CD14-positive monocyte (primary cell): ENCODE measurements around the gene LRRK2. TPM values are rescaled to one million over a fixed set of nuclear protein-coding genes. Genes with fewer than 3 reads are reported as not detected.
A peak's percentile ranks its signal among the peaks of the same experiment; 100 is the strongest.

Source experiments
- DNase-seq, 3 donors: peaks; one replicate each; pipeline ENCODE4 v3.0.0-alpha.2; 2011 to 2022
- H2AFZ ChIP-seq: 2 replicates; pipeline ENCODE4 v1.6.0; 2012; ENCODE audit warnings: mild to moderate bottlenecking, low read depth, low read length, inconsistent platforms; ENCODE audit not compliant: insufficient read depth, poor library complexity, severe bottlenecking
- H3K27ac ChIP-seq, 2 donors: 1 replicate in 1 of 2; 2 replicates in 1 of 2; pipeline ENCODE4 v1.5.1; 2012 to 2013; ENCODE audit warnings: low read length in 2 of 2, control low read depth in 1 of 2, inconsistent platforms in 1 of 2, low read depth in 1 of 2, mild to moderate bottlenecking in 1 of 2
- H3K27me3 ChIP-seq, 2 donors: one replicate each; pipeline versions ENCODE4 v1.6.0 to v1.6.1; 2011 to 2013; ENCODE audit warnings: low read length in 2 of 2; ENCODE audit not compliant: control insufficient read depth in 2 of 2, insufficient read depth in 2 of 2
- H3K36me3 ChIP-seq, 2 donors: replicated peaks in 1 of 2; 1 replicate in 1 of 2; 2 replicates in 1 of 2; pipeline versions ENCODE4 v1.5.1 to v1.6.1; 2012 to 2013; ENCODE audit warnings: low read length in 2 of 2, control low read depth in 1 of 2, inconsistent platforms in 1 of 2, mild to moderate bottlenecking in 1 of 2; ENCODE audit not compliant: insufficient read depth in 2 of 2, control insufficient read depth in 1 of 2
- H3K4me1 ChIP-seq, 2 donors: 1 replicate in 1 of 2; 2 replicates in 1 of 2; pipeline versions ENCODE4 v1.5.1 to v1.6.1; 2012 to 2013; ENCODE audit warnings: low read length in 2 of 2, control low read depth in 1 of 2, inconsistent platforms in 1 of 2, mild to moderate bottlenecking in 1 of 2, moderate library complexity in 1 of 2; ENCODE audit not compliant: insufficient read depth in 2 of 2, control insufficient read depth in 1 of 2
- H3K4me2 ChIP-seq: replicated peaks from 2 replicates; pipeline ENCODE3; 2012; ENCODE audit warnings: low read length, moderate library complexity, mild to moderate bottlenecking; ENCODE audit not compliant: poor library complexity, severe bottlenecking; ENCODE audit errors: extremely low read depth
- H3K4me3 ChIP-seq, 3 experiments: fragments of 200-600 bp in 1 of 3; sonication (generic) in 1 of 3; replicated peaks in 1 of 3; 1 replicate in 2 of 3; 2 replicates in 1 of 3; pipeline ENCODE4 v1.5.1; 2011 to 2013; ENCODE audit warnings: low read length in 3 of 3, mild to moderate bottlenecking in 3 of 3, control low read depth in 2 of 3, low read depth in 2 of 3, inconsistent platforms in 1 of 3, moderate library complexity in 1 of 3
- H3K79me2 ChIP-seq: 2 replicates; pipeline ENCODE4 v1.6.0; 2012; ENCODE audit warnings: mild to moderate bottlenecking, control low read depth, inconsistent platforms, low read length, moderate library complexity; ENCODE audit not compliant: insufficient read depth
- H3K9ac ChIP-seq: 2 replicates; pipeline ENCODE4 v1.6.0; 2017; ENCODE audit warnings: low read length, mild to moderate bottlenecking; ENCODE audit not compliant: insufficient read depth, poor library complexity, severe bottlenecking
- H3K9me3 ChIP-seq, 2 donors: replicated peaks in 1 of 2; 1 replicate in 1 of 2; 2 replicates in 1 of 2; pipeline versions ENCODE4 v1.5.1 to v1.6.1; 2012 to 2013; ENCODE audit warnings: low read length in 2 of 2, control low read depth in 1 of 2; ENCODE audit not compliant: control insufficient read depth in 1 of 2, insufficient read depth in 1 of 2
- H4K20me1 ChIP-seq: 2 replicates; pipeline ENCODE4 v1.6.0; 2012; ENCODE audit warnings: mild to moderate bottlenecking, low read length, control low read depth, moderate library complexity; ENCODE audit not compliant: insufficient read depth
- H3K27ac Mint-ChIP-seq, 7 donors: one replicate each; pipeline ENCODE4 v1.8.0; 2020; ENCODE audit warnings: mild to moderate bottlenecking in 7 of 7, mixed read lengths in 7 of 7, moderate library complexity in 6 of 7, inconsistent platforms in 2 of 7
- H3K27me3 Mint-ChIP-seq, 3 donors: one replicate each; pipeline ENCODE4 v1.8.0; 2021 to 2022; ENCODE audit warnings: low read depth in 3 of 3, mild to moderate bottlenecking in 3 of 3, mixed read lengths in 3 of 3, moderate library complexity in 3 of 3, inconsistent platforms in 1 of 3
- H3K36me3 Mint-ChIP-seq, 2 donors: one replicate each; pipeline ENCODE4 v1.8.0; 2020; ENCODE audit warnings: mixed read lengths in 2 of 2, inconsistent platforms in 1 of 2, mild to moderate bottlenecking in 1 of 2
- H3K4me1 Mint-ChIP-seq: one replicate; pipeline ENCODE4 v1.8.0; 2020; ENCODE audit warnings: mild to moderate bottlenecking, mixed read lengths
- H3K4me3 Mint-ChIP-seq, 2 donors: one replicate each; pipeline ENCODE4 v1.8.0; 2020; ENCODE audit warnings: mild to moderate bottlenecking in 2 of 2, mixed read lengths in 2 of 2, moderate library complexity in 1 of 2
- H3K9me3 Mint-ChIP-seq, 7 donors: one replicate each; pipeline ENCODE4 v1.8.0; 2020 to 2022; ENCODE audit warnings: mixed read lengths in 7 of 7, mild to moderate bottlenecking in 6 of 7, moderate library complexity in 6 of 7, inconsistent platforms in 2 of 7
- WGBS: methylation state at CpG from one replicate; pipeline ENCODE4 v1.1.5; 2013; ENCODE audit warnings: missing lambda C conversion rate; ENCODE audit not compliant: insufficient coverage; 5-methylcytosine and 5-hydroxymethylcytosine counted together
- intact Hi-C, 2 donors: fragments of 100-400 bp; cut with micrococcal nuclease; formaldehyde crosslinking; loops; one replicate each; pipeline versions ENCODE4 v1.15.0 to v1.15.1; 2023
- polyA plus RNA-seq, 3 donors: library from polyadenylated mRNA; depleted of rRNA in 1 of 3; unstranded in 2 of 3; stranded (reverse) in 1 of 3; fragments of 300-500 nt in 2 of 3; fragments of >200 nt in 1 of 3; fragmentation: Illumina TruSeq in 2 of 3; gene quantifications; 1 replicate in 2 of 3; 2 replicates in 1 of 3; pipeline ENCODE4 v1.2.3, GENCODE V29; 2012 to 2021
- TF ChIP-seq, protein P1 (sequence below): fragments of 200-600 bp; IDR thresholded peaks from one replicate; pipeline ENCODE4 v1.8.0; 2022; ENCODE audit warnings: antibody characterized with exemption, mild to moderate bottlenecking

The LRRK2 gene
- polyA plus RNA-seq, 3 donors: 47.7 to 67.2 (median 47.9) TPM

DNA sequence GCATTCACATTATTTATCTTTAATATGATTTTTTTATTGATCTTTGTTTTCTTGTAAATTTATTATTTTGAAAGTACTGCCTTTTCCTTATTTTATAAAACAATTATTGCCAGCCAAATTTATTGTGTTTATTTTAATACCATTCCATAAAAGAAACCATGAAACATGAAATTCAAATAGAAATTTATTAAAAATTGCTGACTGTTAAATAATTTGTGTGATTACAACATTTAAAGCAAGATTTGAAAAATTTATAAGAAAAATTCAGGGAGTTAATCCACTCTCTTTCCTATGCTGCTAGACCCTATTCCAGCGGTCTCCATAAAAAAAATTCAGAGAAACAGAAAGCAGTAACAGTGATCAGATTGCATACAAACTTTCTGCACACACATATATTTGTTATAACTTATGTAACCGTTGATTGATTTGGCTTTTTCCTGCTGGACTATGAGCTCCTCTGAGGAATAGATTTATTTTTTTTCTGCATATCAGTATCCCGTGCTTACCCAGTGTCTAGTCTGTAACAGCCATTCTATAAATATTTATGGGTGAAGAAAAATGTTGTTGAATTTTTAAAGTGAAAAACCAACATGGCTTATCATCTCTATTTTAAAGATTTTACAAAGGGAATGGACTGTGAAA, 68.1 kb downstream of the LRRK2 start:
- no peak overlapping the region for H3K9ac ChIP-seq
- H3K27me3 Mint-ChIP-seq: no peaks in the 10 kb centered on the region
- no peaks in the 10 kb centered on the region for H3K4me1 ChIP-seq
- H2AFZ ChIP-seq: no peak overlapping the region
- H3K4me1 Mint-ChIP-seq: no peaks in the 10 kb centered on the region
- H4K20me1 ChIP-seq: peaks cover 84% of the 10 kb centered on the region
- no CpG with 5 or more reads among the region's 3 CpGs for WGBS
- H3K79me2 ChIP-seq: no peaks in the 10 kb centered on the region
- intact Hi-C loops: no loop called here
- peaks cover 2 to 11% (median 5%) of the 10 kb centered on the region in 7 donors for H3K9me3 Mint-ChIP-seq
- no peak for DNase-seq
- H3K27ac Mint-ChIP-seq: no peak overlapping the region
- H3K9me3 ChIP-seq: peaks cover 0 to 6% of the 10 kb centered on the region in 2 donors
- H3K27ac ChIP-seq: no peak overlapping the region
- H3K4me2 ChIP-seq: no peak overlapping the region
- TF ChIP-seq, protein P1, sequence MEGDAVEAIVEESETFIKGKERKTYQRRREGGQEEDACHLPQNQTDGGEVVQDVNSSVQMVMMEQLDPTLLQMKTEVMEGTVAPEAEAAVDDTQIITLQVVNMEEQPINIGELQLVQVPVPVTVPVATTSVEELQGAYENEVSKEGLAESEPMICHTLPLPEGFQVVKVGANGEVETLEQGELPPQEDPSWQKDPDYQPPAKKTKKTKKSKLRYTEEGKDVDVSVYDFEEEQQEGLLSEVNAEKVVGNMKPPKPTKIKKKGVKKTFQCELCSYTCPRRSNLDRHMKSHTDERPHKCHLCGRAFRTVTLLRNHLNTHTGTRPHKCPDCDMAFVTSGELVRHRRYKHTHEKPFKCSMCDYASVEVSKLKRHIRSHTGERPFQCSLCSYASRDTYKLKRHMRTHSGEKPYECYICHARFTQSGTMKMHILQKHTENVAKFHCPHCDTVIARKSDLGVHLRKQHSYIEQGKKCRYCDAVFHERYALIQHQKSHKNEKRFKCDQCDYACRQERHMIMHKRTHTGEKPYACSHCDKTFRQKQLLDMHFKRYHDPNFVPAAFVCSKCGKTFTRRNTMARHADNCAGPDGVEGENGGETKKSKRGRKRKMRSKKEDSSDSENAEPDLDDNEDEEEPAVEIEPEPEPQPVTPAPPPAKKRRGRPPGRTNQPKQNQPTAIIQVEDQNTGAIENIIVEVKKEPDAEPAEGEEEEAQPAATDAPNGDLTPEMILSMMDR: no peak
- H3K4me3 Mint-ChIP-seq: no peak overlapping the region
- H3K4me3 ChIP-seq: no peak overlapping the region
- H3K27me3 ChIP-seq: no peaks in the 10 kb centered on the region
- peaks cover 54 to 75% of the 10 kb centered on the region in 2 donors for H3K36me3 ChIP-seq
- peaks cover 69% of the 10 kb centered on the region in 2 donors for H3K36me3 Mint-ChIP-seq

DNA sequence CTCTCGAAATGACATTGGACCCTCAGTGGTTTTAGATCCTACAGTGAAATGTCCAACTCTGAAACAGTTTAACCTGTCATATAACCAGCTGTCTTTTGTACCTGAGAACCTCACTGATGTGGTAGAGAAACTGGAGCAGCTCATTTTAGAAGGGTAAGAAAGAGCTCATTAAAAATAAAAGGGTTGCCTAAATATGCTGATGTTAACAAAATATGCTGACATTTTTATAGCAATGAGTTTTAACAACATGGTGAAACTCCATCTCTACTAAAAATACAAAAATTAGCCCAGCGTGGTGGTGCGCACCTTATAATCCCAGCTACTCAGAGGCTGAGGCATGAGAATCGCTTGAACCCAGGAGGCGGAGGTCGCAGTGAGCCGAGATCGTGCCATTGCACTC, 73.5 kb downstream of the LRRK2 start:
- Histone ChIP-seq H3K9me3 (no peaks in the 10 kb centered on the region), H3K4me3 (no peak overlapping the region), H3K4me1 (no peaks in the 10 kb centered on the region), H2AFZ (no peak overlapping the region), H3K9ac (no peak overlapping the region), H3K36me3 (peaks cover 92 to 95% of the 10 kb centered on the region in 2 donors), H4K20me1 (peaks cover 97% of the 10 kb centered on the region), H3K4me2 (no peak overlapping the region), H3K27me3 (no peaks in the 10 kb centered on the region), H3K79me2 (peaks cover 3% of the 10 kb centered on the region), H3K27ac (no peak overlapping the region)
- H3K9me3 Mint-ChIP-seq: no peaks in the 10 kb centered on the region
- H3K4me3 Mint-ChIP-seq: no peak overlapping the region
- H3K36me3 Mint-ChIP-seq: peaks cover 67 to 81% of the 10 kb centered on the region in 2 donors
- H3K27ac Mint-ChIP-seq: peak overlapping the region in 1 of 7 donors; percentile 25
- no peak for DNase-seq
- TF ChIP-seq, protein P1: no peak
- H3K4me1 Mint-ChIP-seq: peaks cover 4% of the 10 kb centered on the region
- H3K27me3 Mint-ChIP-seq: no peaks in the 10 kb centered on the region
- 100% methylated on average over 2 of the region's 8 CpGs for WGBS
- intact Hi-C loops: no loop called here
